Measurements from ENCODE around the gene DYNLL1. TPM values are rescaled to one million over a fixed set of nuclear protein-coding genes. Genes with fewer than 3 reads are reported as not detected.

Gene DYNLL1
- total and polyA plus RNA-seq, 9 donors: 92.9 to 522 (median 256) TPM

DNA sequence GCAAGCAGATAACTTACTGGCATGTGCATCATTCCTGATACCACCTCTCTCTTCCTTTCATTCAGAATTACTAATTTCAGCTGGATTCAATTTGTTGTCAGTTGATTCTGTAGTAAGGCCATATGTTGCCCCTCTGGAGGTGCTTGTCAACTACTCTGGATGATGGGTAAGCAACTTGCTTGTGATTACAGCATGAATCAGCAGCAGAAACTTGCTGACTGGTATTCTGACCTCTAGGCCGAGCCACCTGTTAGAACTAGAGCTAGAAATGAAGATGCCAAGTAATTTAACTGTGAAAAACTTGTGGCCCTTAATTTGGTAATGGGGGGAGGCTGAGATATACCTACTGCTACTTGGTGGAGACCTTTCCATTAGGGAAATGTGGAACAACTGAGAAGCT lies 43.4 kb downstream of the DYNLL1 start:
- no peak for DNase-seq
- peaks cover 37% of the 10 kb centered on the region for H3K4me1 ChIP-seq (ENCODE audit: insufficient read depth)
- 56 to 73% (median 65%) methylated on average over 1 of the region's 1 CpG for WGBS, 3 donors

DNA sequence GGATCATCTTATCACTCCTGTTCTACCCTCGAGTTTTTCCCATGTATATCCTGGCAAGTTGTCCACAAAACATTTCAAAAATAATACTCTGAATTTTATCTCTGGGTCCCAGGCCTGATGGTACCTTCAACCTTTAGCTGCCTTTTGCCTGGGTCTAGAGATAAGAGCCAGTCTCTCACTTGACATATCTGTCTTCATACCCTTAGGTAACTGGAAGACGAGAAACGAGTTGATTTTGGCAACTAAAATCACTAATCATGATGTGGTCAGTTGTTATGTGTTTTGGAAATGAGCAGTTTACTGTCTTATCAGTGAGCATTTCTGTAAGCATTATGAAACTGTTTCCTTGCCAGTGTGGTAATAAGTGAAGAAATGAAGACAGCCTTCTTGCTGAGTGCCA lies 44.5 kb downstream of the DYNLL1 start:
- H3K4me3 ChIP-seq: no peak overlapping the region
- H3K4me1 ChIP-seq (ENCODE audit: insufficient read depth): peaks cover 37% of the 10 kb centered on the region
- H3K36me3 ChIP-seq: no peaks in the 10 kb centered on the region
- no peaks in the 10 kb centered on the region for H3K27me3 ChIP-seq
- TF ChIP-seq EP300 (IDR thresholded peaks at IDR 0.05) (peak; percentile 27), POLR2A (IDR thresholded peaks at IDR 0.05) (no peak)
- 1 to 3% (median 1%) methylated on average over 3 of the region's 3 CpGs for WGBS, 3 donors
- intact Hi-C loops (cut with DNase I): no loop called here
- no peak for DNase-seq
- no peaks in the 10 kb centered on the region for H3K9me3 ChIP-seq
- peak overlapping the region in 1 of 2 donors; percentile 29 for H3K27ac ChIP-seq

More for the DNA sequence above, 43.4 kb downstream of the DYNLL1 start:
- no peaks in the 10 kb centered on the region for H3K27me3 ChIP-seq
- intact Hi-C loops (cut with DNase I): no loop called here
- TF ChIP-seq, protein P1, sequence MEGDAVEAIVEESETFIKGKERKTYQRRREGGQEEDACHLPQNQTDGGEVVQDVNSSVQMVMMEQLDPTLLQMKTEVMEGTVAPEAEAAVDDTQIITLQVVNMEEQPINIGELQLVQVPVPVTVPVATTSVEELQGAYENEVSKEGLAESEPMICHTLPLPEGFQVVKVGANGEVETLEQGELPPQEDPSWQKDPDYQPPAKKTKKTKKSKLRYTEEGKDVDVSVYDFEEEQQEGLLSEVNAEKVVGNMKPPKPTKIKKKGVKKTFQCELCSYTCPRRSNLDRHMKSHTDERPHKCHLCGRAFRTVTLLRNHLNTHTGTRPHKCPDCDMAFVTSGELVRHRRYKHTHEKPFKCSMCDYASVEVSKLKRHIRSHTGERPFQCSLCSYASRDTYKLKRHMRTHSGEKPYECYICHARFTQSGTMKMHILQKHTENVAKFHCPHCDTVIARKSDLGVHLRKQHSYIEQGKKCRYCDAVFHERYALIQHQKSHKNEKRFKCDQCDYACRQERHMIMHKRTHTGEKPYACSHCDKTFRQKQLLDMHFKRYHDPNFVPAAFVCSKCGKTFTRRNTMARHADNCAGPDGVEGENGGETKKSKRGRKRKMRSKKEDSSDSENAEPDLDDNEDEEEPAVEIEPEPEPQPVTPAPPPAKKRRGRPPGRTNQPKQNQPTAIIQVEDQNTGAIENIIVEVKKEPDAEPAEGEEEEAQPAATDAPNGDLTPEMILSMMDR (IDR thresholded peaks at IDR 0.05): no peak
- TF ChIP-seq EP300 (IDR thresholded peaks at IDR 0.05): no peak
- no peak for TF ChIP-seq POLR2A (IDR thresholded peaks at IDR 0.05)
- no peaks in the 10 kb centered on the region for H3K36me3 ChIP-seq
- peak overlapping the region in 1 of 2 donors; percentile 36 for H3K27ac ChIP-seq
- no peaks in the 10 kb centered on the region for H3K9me3 ChIP-seq
- no peak overlapping the region for H3K4me3 ChIP-seq

DNA sequence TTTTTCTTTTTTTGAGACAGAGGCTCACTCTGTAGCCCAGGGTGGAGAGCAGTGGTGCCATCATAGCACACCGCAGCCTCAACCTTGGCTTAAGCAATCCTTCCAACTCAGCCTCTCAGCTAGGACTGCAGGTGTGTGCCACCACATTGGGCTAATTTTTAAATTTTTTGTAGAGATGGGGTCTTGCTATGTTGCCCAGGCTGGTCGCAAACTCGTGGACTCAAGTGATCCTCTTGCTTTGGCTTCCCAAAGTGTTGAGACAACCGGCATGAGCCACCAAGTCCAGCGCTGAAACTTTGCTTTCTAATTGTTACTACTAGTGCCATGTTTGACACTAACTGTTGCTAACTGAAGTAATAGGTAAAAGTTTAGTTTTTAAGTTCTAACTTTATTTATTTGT lies 46.3 kb downstream of the DYNLL1 start:
- no peak overlapping the region for H3K4me3 ChIP-seq
- peaks cover 30% of the 10 kb centered on the region for H3K4me1 ChIP-seq (ENCODE audit: insufficient read depth)
- no peaks in the 10 kb centered on the region for H3K9me3 ChIP-seq
- intact Hi-C loops (cut with DNase I): no loop called here
- H3K27me3 ChIP-seq: no peaks in the 10 kb centered on the region
- DNase-seq: no peak
- no peak overlapping the region for H3K27ac ChIP-seq
- 96 to 98% (median 96%) methylated on average over 5 of the region's 5 CpGs for WGBS, 3 donors
- H3K36me3 ChIP-seq: no peaks in the 10 kb centered on the region
- TF ChIP-seq EP300 (IDR thresholded peaks at IDR 0.05) (no peak), POLR2A (IDR thresholded peaks at IDR 0.05) (no peak)
- TF ChIP-seq, protein P1 (IDR thresholded peaks at IDR 0.05): no peak

DNA sequence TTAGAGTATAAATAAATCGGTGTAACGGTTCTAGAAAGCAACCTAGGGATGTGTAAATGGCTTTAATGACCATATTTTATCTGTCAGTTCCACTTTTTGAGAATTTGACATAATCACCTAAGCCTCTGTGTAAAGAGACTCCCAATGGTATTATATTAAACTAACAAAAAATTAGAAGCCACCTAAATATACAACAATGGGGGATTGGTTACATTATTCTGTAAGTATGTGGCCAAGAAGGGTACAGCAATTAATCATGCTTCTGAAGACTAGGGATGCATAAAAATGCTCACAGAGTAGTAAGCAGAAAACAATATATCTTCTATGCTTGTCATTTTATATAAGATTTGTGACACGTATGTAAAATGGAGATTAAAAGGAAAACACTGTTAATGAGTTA lies 48.8 kb downstream of the DYNLL1 start:
- no peaks in the 10 kb centered on the region for H3K36me3 ChIP-seq
- H3K4me1 ChIP-seq (ENCODE audit: insufficient read depth): peaks cover 16% of the 10 kb centered on the region
- H3K9me3 ChIP-seq: no peaks in the 10 kb centered on the region
- 86 to 88% (median 86%) methylated on average over 3 of the region's 3 CpGs for WGBS, 3 donors
- H3K27me3 ChIP-seq: no peaks in the 10 kb centered on the region
- H3K4me3 ChIP-seq: no peak overlapping the region
- no peak for DNase-seq
- intact Hi-C loops (cut with DNase I): no loop called here
- TF ChIP-seq EP300 (IDR thresholded peaks at IDR 0.05) (no peak), POLR2A (IDR thresholded peaks at IDR 0.05) (no peak)
- TF ChIP-seq, protein P1 (IDR thresholded peaks at IDR 0.05): no peak
- H3K27ac ChIP-seq: no peak overlapping the region

DNA sequence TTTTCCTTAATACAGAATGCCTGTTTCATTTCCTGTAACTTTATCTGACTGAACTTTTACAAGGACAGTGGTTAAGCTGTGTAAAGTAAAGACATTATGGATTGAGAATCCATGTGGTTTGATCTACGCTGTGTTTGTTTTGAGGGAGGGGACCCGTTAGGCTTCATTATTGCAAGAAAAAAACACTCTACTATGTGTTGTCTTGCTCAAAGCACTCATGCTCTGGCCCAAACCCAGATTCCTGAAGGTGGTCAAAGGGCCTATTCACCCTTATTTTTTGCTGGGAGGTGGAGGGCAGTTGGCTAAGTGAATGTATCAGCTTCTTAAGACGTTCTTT lies 50.1 kb downstream of the DYNLL1 start:
- no peak overlapping the region for H3K4me3 ChIP-seq
- intact Hi-C loops (cut with DNase I): no loop called here
- DNase-seq: no peak
- 75 to 80% (median 76%) methylated on average over 3 of the region's 3 CpGs for WGBS, 3 donors
- H3K36me3 ChIP-seq: no peaks in the 10 kb centered on the region
- no peaks in the 10 kb centered on the region for H3K27me3 ChIP-seq
- H3K27ac ChIP-seq: no peak overlapping the region
- peaks cover 17% of the 10 kb centered on the region for H3K4me1 ChIP-seq (ENCODE audit: insufficient read depth)
- no peaks in the 10 kb centered on the region for H3K9me3 ChIP-seq
- TF ChIP-seq, protein P1 (IDR thresholded peaks at IDR 0.05): no peak
- TF ChIP-seq EP300 (IDR thresholded peaks at IDR 0.05) (no peak), POLR2A (IDR thresholded peaks at IDR 0.05) (no peak)

Small RNA genes within 50 kb of the gene (small RNA-seq; reads per million reads assigned to genes)
- not detected for gene RF00019

Other genes starting within 250 kb of the DYNLL1 start
- gene PXN, start 230.4 kb upstream of the DYNLL1 start, total RNA-seq: 10 to 100 TPM; 25.0 to 78.0 (median 44.7) TPM
- gene PXN, start 230.4 kb upstream of the DYNLL1 start, polyA plus RNA-seq: 10 to 100 TPM; 34.7 to 49.2 TPM
- gene RNU4-2, start 204.2 kb upstream of the DYNLL1 start, total RNA-seq: over 10,000 TPM in 5 of 7 donors, under 1 TPM in 2; under 0.01 to 29,369 (median 16,575) TPM
- not detected for gene RNU4-2, start 204.2 kb upstream of the DYNLL1 start, polyA plus RNA-seq
- gene RNU4-1, start 202.9 kb upstream of the DYNLL1 start, total RNA-seq: 1,000 to 10,000 TPM in 5 of 7 donors, under 1 TPM in 2; under 0.01 to 4,499 (median 2,193) TPM
- not detected for gene RNU4-1, start 202.9 kb upstream of the DYNLL1 start, polyA plus RNA-seq
- 1 to 10 TPM in 5 of 7 donors, under 1 TPM in 2; 0.87 to 4.6 (median 1.4) TPM for gene SIRT4, start 193.8 kb upstream of the DYNLL1 start, total RNA-seq
- 1 to 10 TPM; 2.0 to 2.8 TPM for gene SIRT4, start 193.8 kb upstream of the DYNLL1 start, polyA plus RNA-seq
- gene PLA2G1B, start 168.3 kb upstream of the DYNLL1 start, total RNA-seq: 10 to 100 TPM in 2 of 7 donors, 1 to 10 TPM in 4, under 1 TPM in 1; 0.67 to 17.0 (median 2.9) TPM
- gene PLA2G1B, start 168.3 kb upstream of the DYNLL1 start, polyA plus RNA-seq: 1 to 10 TPM; 7.1 to 7.4 TPM
- 1 to 10 TPM in 6 of 7 donors, under 1 TPM in 1; 0.83 to 4.9 (median 2.6) TPM for gene MSI1, start 126.9 kb upstream of the DYNLL1 start, total RNA-seq
- 1 to 10 TPM in 1 of 2 donors, under 1 TPM in 1; 0.92 to 1.8 TPM for gene MSI1, start 126.9 kb upstream of the DYNLL1 start, polyA plus RNA-seq
- 100 to 1,000 TPM; 182 to 633 (median 196) TPM for gene COX6A1, start 58.0 kb upstream of the DYNLL1 start, total RNA-seq
- 100 to 1,000 TPM; 366 to 474 TPM for gene COX6A1, start 58.0 kb upstream of the DYNLL1 start, polyA plus RNA-seq
- 10 to 100 TPM in 4 of 7 donors, 1 to 10 TPM in 3; 8.1 to 14.7 (median 11.4) TPM for gene TRIAP1, start 49.7 kb upstream of the DYNLL1 start, total RNA-seq
- gene TRIAP1, start 49.7 kb upstream of the DYNLL1 start, polyA plus RNA-seq: 10 to 100 TPM; 15.3 to 18.5 TPM
- 10 to 100 TPM; 14.2 to 34.7 (median 19.4) TPM for gene GATC, start 49.7 kb upstream of the DYNLL1 start, total RNA-seq
- 10 to 100 TPM; 11.9 to 32.4 TPM for gene GATC, start 49.7 kb upstream of the DYNLL1 start, polyA plus RNA-seq
- 100 to 1,000 TPM in 5 of 7 donors, 10 to 100 TPM in 2; 53.8 to 141 (median 124) TPM for gene SRSF9, start 26.4 kb upstream of the DYNLL1 start, total RNA-seq
- 100 to 1,000 TPM; 106 to 129 TPM for gene SRSF9, start 26.4 kb upstream of the DYNLL1 start, polyA plus RNA-seq
- gene COQ5, start 33.0 kb downstream of the DYNLL1 start, total RNA-seq: 10 to 100 TPM; 20.7 to 34.0 (median 22.1) TPM
- 10 to 100 TPM; 24.9 to 32.7 TPM for gene COQ5, start 33.0 kb downstream of the DYNLL1 start, polyA plus RNA-seq
- gene RNF10, start 38.2 kb downstream of the DYNLL1 start, total RNA-seq: 100 to 1,000 TPM in 5 of 7 donors, 10 to 100 TPM in 2; 59.7 to 190 (median 136) TPM
- gene RNF10, start 38.2 kb downstream of the DYNLL1 start, polyA plus RNA-seq: 100 to 1,000 TPM in 1 of 2 donors, 10 to 100 TPM in 1; 91.3 to 184 TPM
- gene POP5, start 85.3 kb downstream of the DYNLL1 start, total RNA-seq: 10 to 100 TPM; 13.6 to 29.5 (median 22.5) TPM
- gene POP5, start 85.3 kb downstream of the DYNLL1 start, polyA plus RNA-seq: 10 to 100 TPM; 25.7 to 39.4 TPM
- 1 to 10 TPM in 2 of 7 donors, under 1 TPM in 4, not detected in 1; 0.33 to 1.5 (median 0.79) TPM for gene CABP1, start 144.5 kb downstream of the DYNLL1 start, total RNA-seq
- 1 to 10 TPM in 1 of 2 donors, under 1 TPM in 1; 0.74 to 2.6 TPM for gene CABP1, start 144.5 kb downstream of the DYNLL1 start, polyA plus RNA-seq
- 100 to 1,000 TPM in 4 of 7 donors, 10 to 100 TPM in 3; 29.2 to 134 (median 101) TPM for gene MLEC, start 191.0 kb downstream of the DYNLL1 start, total RNA-seq
- gene MLEC, start 191.0 kb downstream of the DYNLL1 start, polyA plus RNA-seq: 100 to 1,000 TPM in 1 of 2 donors, 10 to 100 TPM in 1; 31.2 to 169 TPM
- 10 to 100 TPM; 18.4 to 54.4 (median 46.2) TPM for gene UNC119B, start 214.3 kb downstream of the DYNLL1 start, total RNA-seq
- gene UNC119B, start 214.3 kb downstream of the DYNLL1 start, polyA plus RNA-seq: 10 to 100 TPM; 25.4 to 44.3 TPM
- 10 to 100 TPM in 6 of 7 donors, 1 to 10 TPM in 1; 8.0 to 17.5 (median 13.9) TPM for gene ACADS, start 229.7 kb downstream of the DYNLL1 start, total RNA-seq
- 10 to 100 TPM in 1 of 2 donors, 1 to 10 TPM in 1; 1.0 to 15.0 TPM for gene ACADS, start 229.7 kb downstream of the DYNLL1 start, polyA plus RNA-seq